Measurements from ENCODE around the gene CAST.

DNA sequence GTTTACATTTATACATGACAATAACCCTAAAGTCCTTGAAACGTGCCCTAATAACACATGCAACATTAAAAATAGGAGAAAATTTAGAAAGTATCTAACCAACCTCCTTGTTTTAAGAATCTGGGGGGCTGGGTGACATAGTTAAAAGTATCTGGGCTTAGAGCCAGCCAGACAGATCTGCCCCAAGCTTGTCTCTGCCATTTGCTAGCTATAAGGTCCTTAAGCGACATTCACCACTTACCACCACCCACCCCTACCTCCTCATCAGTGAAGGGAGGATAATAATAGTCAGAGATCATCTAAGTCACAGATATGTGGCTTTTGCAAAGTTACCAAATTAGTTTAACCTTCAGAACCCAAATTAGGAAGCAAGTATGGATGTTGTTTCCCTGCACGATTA lies 33.8 kb upstream of the CAST start:
- no peak for TF ChIP-seq POLR2A (IDR thresholded peaks at IDR 0.05; ENCODE audit: low read depth, low read length)
- no peak for TF ChIP-seq EZH2 (IDR thresholded peaks at IDR 0.05; ENCODE audit: borderline replicate concordance, low read depth, low read length, severe bottlenecking)
- TF ChIP-seq, protein P1, sequence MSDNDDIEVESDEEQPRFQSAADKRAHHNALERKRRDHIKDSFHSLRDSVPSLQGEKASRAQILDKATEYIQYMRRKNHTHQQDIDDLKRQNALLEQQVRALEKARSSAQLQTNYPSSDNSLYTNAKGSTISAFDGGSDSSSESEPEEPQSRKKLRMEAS (IDR thresholded peaks at IDR 0.05; ENCODE audit: insufficient read depth, insufficient read length) = no peak
- TF ChIP-seq, protein P2, sequence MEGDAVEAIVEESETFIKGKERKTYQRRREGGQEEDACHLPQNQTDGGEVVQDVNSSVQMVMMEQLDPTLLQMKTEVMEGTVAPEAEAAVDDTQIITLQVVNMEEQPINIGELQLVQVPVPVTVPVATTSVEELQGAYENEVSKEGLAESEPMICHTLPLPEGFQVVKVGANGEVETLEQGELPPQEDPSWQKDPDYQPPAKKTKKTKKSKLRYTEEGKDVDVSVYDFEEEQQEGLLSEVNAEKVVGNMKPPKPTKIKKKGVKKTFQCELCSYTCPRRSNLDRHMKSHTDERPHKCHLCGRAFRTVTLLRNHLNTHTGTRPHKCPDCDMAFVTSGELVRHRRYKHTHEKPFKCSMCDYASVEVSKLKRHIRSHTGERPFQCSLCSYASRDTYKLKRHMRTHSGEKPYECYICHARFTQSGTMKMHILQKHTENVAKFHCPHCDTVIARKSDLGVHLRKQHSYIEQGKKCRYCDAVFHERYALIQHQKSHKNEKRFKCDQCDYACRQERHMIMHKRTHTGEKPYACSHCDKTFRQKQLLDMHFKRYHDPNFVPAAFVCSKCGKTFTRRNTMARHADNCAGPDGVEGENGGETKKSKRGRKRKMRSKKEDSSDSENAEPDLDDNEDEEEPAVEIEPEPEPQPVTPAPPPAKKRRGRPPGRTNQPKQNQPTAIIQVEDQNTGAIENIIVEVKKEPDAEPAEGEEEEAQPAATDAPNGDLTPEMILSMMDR (IDR thresholded peaks at IDR 0.05; ENCODE audit: extremely low read depth in 1 of 2, insufficient read depth in 1 of 2, low read depth in 1 of 2, low read length in 2 of 2) = no peak
- TF ChIP-seq POLR2AphosphoS5 (IDR thresholded peaks at IDR 0.05; ENCODE audit: insufficient read depth, low read depth, low read length) = no peak

Data from endothelial cell of umbilical vein (primary cell).